IPS-NIHi7 (cell line): ENCODE results near the gene SLC9A5.

Experiments used
- DNase-seq: peaks from one replicate; pipeline ENCODE4 v3.0.0; 2012; ENCODE audit warnings: mixed read lengths; ENCODE audit errors: extremely low spot score

SLC9A5 gene

DNA sequence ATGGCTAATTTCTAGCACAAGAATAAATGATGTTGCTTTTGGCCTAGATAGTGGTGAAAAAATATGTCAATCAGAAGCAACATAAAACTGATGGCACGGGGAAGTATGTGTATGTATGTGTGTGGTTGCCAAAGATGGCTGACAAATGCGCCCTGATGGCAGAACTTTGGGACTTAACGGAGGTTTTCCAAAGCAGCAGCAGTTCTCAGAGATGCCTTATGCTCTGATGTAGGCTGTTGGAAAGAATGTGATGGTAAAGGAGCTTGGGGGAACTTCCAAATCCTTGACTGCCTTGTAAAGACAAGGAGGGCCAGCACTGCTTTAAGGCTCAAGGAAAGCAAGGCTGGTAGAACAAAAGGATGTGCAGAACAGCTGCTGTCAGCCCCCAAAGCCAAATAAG, 61.8 kb downstream of the SLC9A5 start:
- DNase-seq: no peak

GRCh38 chr16:67311607-67312488, 63.1 kb downstream of the SLC9A5 start:
- DNase-seq: no peak

GRCh38 chr16:67312719-67313118, 63.9 kb downstream of the SLC9A5 start:
- DNase-seq: no peak

- no peak for DNase-seq
These were observed 69.1 kb downstream of the SLC9A5 start for GRCh38 chr16:67317853-67318252.
